ENCODE results near the gene B3GALT5. TPM values are rescaled to one million over a fixed set of nuclear protein-coding genes. Genes with fewer than 3 reads are reported as not detected.

The B3GALT5 gene, protein sequence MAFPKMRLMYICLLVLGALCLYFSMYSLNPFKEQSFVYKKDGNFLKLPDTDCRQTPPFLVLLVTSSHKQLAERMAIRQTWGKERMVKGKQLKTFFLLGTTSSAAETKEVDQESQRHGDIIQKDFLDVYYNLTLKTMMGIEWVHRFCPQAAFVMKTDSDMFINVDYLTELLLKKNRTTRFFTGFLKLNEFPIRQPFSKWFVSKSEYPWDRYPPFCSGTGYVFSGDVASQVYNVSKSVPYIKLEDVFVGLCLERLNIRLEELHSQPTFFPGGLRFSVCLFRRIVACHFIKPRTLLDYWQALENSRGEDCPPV
- total RNA-seq = 1.9 TPM

DNA sequence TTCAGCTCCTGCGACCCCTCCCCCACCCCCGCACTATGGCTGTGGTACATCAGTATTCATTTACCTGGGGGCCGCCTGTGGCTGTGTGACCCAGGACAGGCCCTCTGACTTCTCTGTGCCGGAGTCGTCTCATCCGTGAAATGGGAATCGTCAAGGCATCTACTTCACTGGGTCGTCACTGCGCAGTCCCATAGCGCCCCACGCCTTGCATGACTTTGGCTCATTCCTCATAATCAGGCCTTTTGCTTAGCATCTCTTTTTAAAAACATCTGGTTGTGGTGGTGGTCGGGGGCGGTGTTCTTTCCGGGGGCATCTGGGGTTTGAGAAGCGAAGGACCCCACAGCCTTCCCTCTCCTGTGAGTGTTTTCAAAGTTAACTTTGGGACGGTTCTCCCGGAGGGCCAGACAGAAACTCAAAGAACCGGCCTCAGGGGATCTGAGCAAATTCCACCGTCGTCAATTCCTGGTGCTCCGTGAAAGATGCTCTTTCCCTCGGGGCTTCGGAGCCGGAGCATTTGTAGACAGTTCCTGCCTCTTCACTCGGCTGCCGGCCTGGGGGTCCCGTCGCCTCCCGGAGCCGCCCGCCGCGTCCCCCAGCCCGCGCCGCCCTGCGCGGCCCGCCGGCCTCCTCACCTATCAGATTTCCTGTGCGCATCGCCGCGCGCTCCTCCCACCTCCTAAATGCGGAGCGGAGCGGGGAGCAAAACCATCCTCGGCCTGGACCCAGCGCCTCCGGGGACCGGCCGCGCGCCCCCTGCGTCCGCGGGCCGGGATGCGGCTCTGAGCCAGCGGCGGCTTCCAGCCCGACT lies at the start of gene B3GALT5:
Gene B3GALT5 (plus strand): TSS at position 708 of the 808 bp plus-strand sequence. CDS start 47,620 bp downstream, outside the sequence.

Other genes starting within 250 kb of the B3GALT5 start
- 2.0 TPM for gene LCA5L, start 167.2 kb upstream of the B3GALT5 start, total RNA-seq
- 9.8 TPM for gene SH3BGR, start 161.0 kb upstream of the B3GALT5 start, total RNA-seq
- gene IGSF5, start 132.2 kb downstream of the B3GALT5 start, total RNA-seq = 0.93 TPM

Measured in metanephros (tissue), 1 donor.